NB4 (cell line): Measurements from ENCODE around the gene CREB3L4.

ENCODE experiments used
- MYC ChIP-seq: IDR thresholded peaks from 2 replicates; pipeline ENCODE4 v1.6.1; 2011; ENCODE audit warnings: low read depth, low read length
- POLR2A ChIP-seq: IDR thresholded peaks from 2 replicates; pipeline ENCODE4 v1.6.1; 2011; ENCODE audit warnings: mild to moderate bottlenecking; ENCODE audit not compliant: insufficient read length; ENCODE audit errors: extremely low read depth
- TF ChIP-seq, protein P1 (sequence below): IDR thresholded peaks from one replicate; pipeline ENCODE4 v1.5.1; 2012; ENCODE audit warnings: low read depth, low read length
- TF ChIP-seq, protein P2 (sequence below): IDR thresholded peaks from 2 replicates; pipeline ENCODE4 v1.6.1; 2011; ENCODE audit warnings: low read depth, low read length

DNA sequence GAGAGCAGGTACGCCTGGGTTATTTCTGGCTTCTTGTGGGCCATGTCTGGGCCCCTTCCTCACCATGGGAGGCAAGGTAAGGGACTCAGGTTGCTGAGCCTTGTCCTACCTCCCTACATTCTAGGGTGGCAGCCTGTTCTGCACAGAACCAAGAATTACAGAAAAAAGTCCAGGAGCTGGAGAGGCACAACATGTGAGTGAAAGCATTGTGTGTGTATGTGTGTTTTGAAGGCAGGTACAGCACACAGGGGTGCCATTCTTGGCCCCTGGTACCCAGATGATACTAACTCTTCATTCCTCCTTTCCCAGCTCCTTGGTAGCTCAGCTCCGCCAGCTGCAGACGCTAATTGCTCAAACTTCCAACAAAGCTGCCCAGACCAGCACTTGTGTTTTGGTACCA is 5.4 kb downstream of the CREB3L4 start:
- TF ChIP-seq, protein P1, sequence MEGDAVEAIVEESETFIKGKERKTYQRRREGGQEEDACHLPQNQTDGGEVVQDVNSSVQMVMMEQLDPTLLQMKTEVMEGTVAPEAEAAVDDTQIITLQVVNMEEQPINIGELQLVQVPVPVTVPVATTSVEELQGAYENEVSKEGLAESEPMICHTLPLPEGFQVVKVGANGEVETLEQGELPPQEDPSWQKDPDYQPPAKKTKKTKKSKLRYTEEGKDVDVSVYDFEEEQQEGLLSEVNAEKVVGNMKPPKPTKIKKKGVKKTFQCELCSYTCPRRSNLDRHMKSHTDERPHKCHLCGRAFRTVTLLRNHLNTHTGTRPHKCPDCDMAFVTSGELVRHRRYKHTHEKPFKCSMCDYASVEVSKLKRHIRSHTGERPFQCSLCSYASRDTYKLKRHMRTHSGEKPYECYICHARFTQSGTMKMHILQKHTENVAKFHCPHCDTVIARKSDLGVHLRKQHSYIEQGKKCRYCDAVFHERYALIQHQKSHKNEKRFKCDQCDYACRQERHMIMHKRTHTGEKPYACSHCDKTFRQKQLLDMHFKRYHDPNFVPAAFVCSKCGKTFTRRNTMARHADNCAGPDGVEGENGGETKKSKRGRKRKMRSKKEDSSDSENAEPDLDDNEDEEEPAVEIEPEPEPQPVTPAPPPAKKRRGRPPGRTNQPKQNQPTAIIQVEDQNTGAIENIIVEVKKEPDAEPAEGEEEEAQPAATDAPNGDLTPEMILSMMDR: no peak
- TF ChIP-seq POLR2A (no peak), MYC (no peak)
- TF ChIP-seq, protein P2, sequence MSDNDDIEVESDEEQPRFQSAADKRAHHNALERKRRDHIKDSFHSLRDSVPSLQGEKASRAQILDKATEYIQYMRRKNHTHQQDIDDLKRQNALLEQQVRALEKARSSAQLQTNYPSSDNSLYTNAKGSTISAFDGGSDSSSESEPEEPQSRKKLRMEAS: no peak
